ENCODE measurements around the gene OR5K4. TPM values are rescaled to one million over a fixed set of nuclear protein-coding genes. Genes with fewer than 3 reads are reported as not detected.

OR5K4 gene
- total and polyA plus RNA-seq, 9 donors, result not detected

GRCh38 chr3:98325055-98325454 lies 28.6 kb upstream of the OR5K4 start:
- Histone ChIP-seq H3K36me3 (no peaks in the 10 kb centered on the region), H3K4me1 (ENCODE audit: insufficient read depth) (no peaks in the 10 kb centered on the region), H3K9me3 (no peaks in the 10 kb centered on the region), H3K27ac (no peak overlapping the region), H3K27me3 (no peaks in the 10 kb centered on the region), H3K4me3 (no peak overlapping the region)
- DNase-seq, result no peak
- TF ChIP-seq EP300 (IDR thresholded peaks at IDR 0.05) (no peak), POLR2A (IDR thresholded peaks at IDR 0.05) (no peak), CTCF (IDR thresholded peaks at IDR 0.05) (no peak)
- intact Hi-C loops (cut with DNase I), result no loop called here
- WGBS, 3 donors, result 57 to 79% (median 66%) methylated on average over 12 of the region's 12 CpGs

GRCh38 chr3:98326105-98326893 lies 27.4 kb upstream of the OR5K4 start:
- 55 to 65% (median 57%) methylated on average over 2 of the region's 2 CpGs for WGBS, 3 donors
- Histone ChIP-seq H3K9me3 (no peaks in the 10 kb centered on the region), H3K4me3 (no peak overlapping the region), H3K36me3 (no peaks in the 10 kb centered on the region), H3K27me3 (no peaks in the 10 kb centered on the region), H3K4me1 (ENCODE audit: insufficient read depth) (no peaks in the 10 kb centered on the region), H3K27ac (no peak overlapping the region)
- no peak for DNase-seq
- intact Hi-C loops (cut with DNase I), result no loop called here
- TF ChIP-seq POLR2A (IDR thresholded peaks at IDR 0.05) (no peak), EP300 (IDR thresholded peaks at IDR 0.05) (no peak), CTCF (IDR thresholded peaks at IDR 0.05) (no peak)

- Histone ChIP-seq H3K4me1 (ENCODE audit: insufficient read depth) (no peaks in the 10 kb centered on the region), H3K27me3 (no peaks in the 10 kb centered on the region), H3K4me3 (no peak overlapping the region), H3K9me3 (no peaks in the 10 kb centered on the region), H3K36me3 (no peaks in the 10 kb centered on the region), H3K27ac (no peak overlapping the region)
- TF ChIP-seq POLR2A (IDR thresholded peaks at IDR 0.05) (no peak), CTCF (IDR thresholded peaks at IDR 0.05) (no peak), EP300 (IDR thresholded peaks at IDR 0.05) (no peak)
- DNase-seq, result no peak
- intact Hi-C loops (cut with DNase I), result no loop called here
Measured at GRCh38 chr3:98326945-98327344, 26.7 kb upstream of the OR5K4 start.

GRCh38 chr3:98328933-98329332 lies 24.7 kb upstream of the OR5K4 start:
- Histone ChIP-seq H3K27me3 (no peaks in the 10 kb centered on the region), H3K36me3 (no peaks in the 10 kb centered on the region), H3K27ac (no peak overlapping the region), H3K9me3 (no peaks in the 10 kb centered on the region), H3K4me3 (no peak overlapping the region), H3K4me1 (ENCODE audit: insufficient read depth) (no peaks in the 10 kb centered on the region)
- no peak for TF ChIP-seq CTCF (IDR thresholded peaks at IDR 0.05)
- no peak for TF ChIP-seq EP300 (IDR thresholded peaks at IDR 0.05)
- TF ChIP-seq POLR2A (IDR thresholded peaks at IDR 0.05), result no peak
- no peak for DNase-seq
- intact Hi-C loops (cut with DNase I), result no loop called here
- 72 to 81% (median 73%) methylated on average over 5 of the region's 5 CpGs for WGBS, 3 donors

Measured in ovary (tissue), 9 donors.